K562 (cell line): ENCODE data around the gene FNBP1. TPM values are rescaled to one million over a fixed set of nuclear protein-coding genes. Genes with fewer than 3 reads are reported as not detected.

Experiments used
- PCBP1 ChIP-seq: fragments of 200-400 bp; formaldehyde crosslinking; IDR thresholded peaks from 2 replicates; pipeline ENCODE4 v1.6.1; 2018; ENCODE audit warnings: mild to moderate bottlenecking, low read depth, low read length; ENCODE audit not compliant: poor library complexity, severe bottlenecking
- PHB2 ChIP-seq: fragments of 450-650 bp; IDR thresholded peaks from 2 replicates; pipeline ENCODE4 v1.6.1; 2017; ENCODE audit warnings: low read depth
- PTBP1 ChIP-seq: fragments of 200-400 bp; formaldehyde crosslinking; IDR thresholded peaks from 2 replicates; pipeline ENCODE4 v1.6.1; 2017; ENCODE audit warnings: low read depth, low read length
- SAP30 ChIP-seq: fragments of 200-600 bp; sonication (generic); IDR thresholded peaks from 2 replicates; pipeline ENCODE4 v1.6.1; 2012; ENCODE audit warnings: borderline replicate concordance, low read depth, mild to moderate bottlenecking, moderate library complexity, low read length, control low read depth, inconsistent platforms; ENCODE audit not compliant: insufficient read depth, poor library complexity, severe bottlenecking
- SIN3B ChIP-seq: fragments of 450-650 bp; IDR thresholded peaks from 2 replicates; pipeline ENCODE4 v1.6.1; 2017; ENCODE audit warnings: low read depth, mild to moderate bottlenecking, moderate library complexity
- SIX5 ChIP-seq, 2 experiments: IDR thresholded peaks; 2 replicates each; pipeline ENCODE4 v1.6.1; 2011; ENCODE audit warnings: low read length in 2 of 2, borderline replicate concordance in 1 of 2, low read depth in 1 of 2, mild to moderate bottlenecking in 1 of 2, moderate library complexity in 1 of 2; ENCODE audit not compliant: insufficient read depth in 1 of 2
- SNRNP70 ChIP-seq: fragments of 200-400 bp; formaldehyde crosslinking; optimal IDR thresholded peaks from 2 replicates; pipeline ENCODE3; 2017; ENCODE audit warnings: low read depth, low read length
- ZFP30 ChIP-seq: fragments of 250-450 bp; sonication (Bioruptor Pico); IDR thresholded peaks from 2 replicates; pipeline ENCODE4 v1.8.0; 2022; ENCODE audit warnings: moderate library complexity, mild to moderate bottlenecking, inconsistent platforms, borderline replicate concordance
- ZNF384 ChIP-seq: IDR thresholded peaks from 2 replicates; pipeline ENCODE4 v1.6.1; 2012; ENCODE audit warnings: low read depth, low read length, improper control_type of control experiment
- ZNF707 ChIP-seq: fragments of 250-450 bp; sonication (Bioruptor Pico); conservative IDR thresholded peaks from 2 replicates; pipeline ENCODE4 v1.8.0; 2022; ENCODE audit warnings: inconsistent platforms, mild to moderate bottlenecking, moderate library complexity
- polyA plus RNA-seq, 8 experiments: library from polyadenylated mRNA; depleted of rRNA in 4 of 8; stranded (reverse) in 5 of 8; unstranded in 3 of 8; fragments of >200 nt; fragmentation: Nextera tagmentation in 2 of 8; fragmentation: Illumina TruSeq in 1 of 8; extraction: Ambion mirVana in 2 of 8; extraction: Trizol in 1 of 8; gene quantifications; 2 replicates each; pipeline versions ENCODE4 v1.2.1 to v1.2.3, GENCODE V29; 2011 to 2014; ENCODE audit warnings: inconsistent platforms in 1 of 8, missing spikeins in 1 of 8
- total RNA-seq, 7 experiments: library from RNA; depleted of rRNA in 6 of 7; stranded (reverse); fragments of >200 nt in 6 of 7; fragmentation: Illumina TruSeq in 2 of 7; extraction: Trizol in 2 of 7; gene quantifications; 2 replicates each; pipeline versions ENCODE4 v1.2.1 to v1.2.3, GENCODE V29; 2011 to 2021; ENCODE audit warnings: low replicate concordance in 1 of 7
- TF ChIP-seq, protein P1 (sequence below), 2 experiments: fragments of 450-650 bp; formaldehyde crosslinking in 1 of 2; IDR thresholded peaks; 2 replicates each; pipeline versions ENCODE4 v1.4.0 to v1.6.1; 2014 to 2020; ENCODE audit warnings: mild to moderate bottlenecking in 2 of 2, borderline replicate concordance in 1 of 2, low read depth in 1 of 2
- TF ChIP-seq, protein P2 (sequence below): sonication (generic); formaldehyde crosslinking; IDR thresholded peaks from 2 replicates; pipeline ENCODE4 v1.8.1; 2023; ENCODE audit warnings: mild to moderate bottlenecking, missing genetic modification reagents
- TF ChIP-seq, protein P3 (sequence below): fragments of 250-450 bp; sonication (Bioruptor Pico); IDR thresholded peaks from 2 replicates; pipeline ENCODE4 v1.8.0; 2021; ENCODE audit warnings: moderate library complexity, mild to moderate bottlenecking, inconsistent platforms

FNBP1 gene
- total and polyA plus RNA-seq, 9 of the 15 experiments (the other 6 are each of a cell fraction or from before 2014, with no cell fraction given): 1.8 to 14.9 (median 7.6) TPM

GRCh38 chr9:130043654-130044623, 950 bp upstream of the FNBP1 start (continued):
- TF ChIP-seq ZNF384: no peak
- TF ChIP-seq PHB2: no peak
- no peak for TF ChIP-seq SNRNP70
- no peak for TF ChIP-seq PTBP1
- TF ChIP-seq ZFP30: no peak
- TF ChIP-seq ZNF707 (CRISPR knock-in tag): no peak
- TF ChIP-seq PCBP1: no peak
- TF ChIP-seq SAP30: peak; percentile 24
- TF ChIP-seq, protein P1, sequence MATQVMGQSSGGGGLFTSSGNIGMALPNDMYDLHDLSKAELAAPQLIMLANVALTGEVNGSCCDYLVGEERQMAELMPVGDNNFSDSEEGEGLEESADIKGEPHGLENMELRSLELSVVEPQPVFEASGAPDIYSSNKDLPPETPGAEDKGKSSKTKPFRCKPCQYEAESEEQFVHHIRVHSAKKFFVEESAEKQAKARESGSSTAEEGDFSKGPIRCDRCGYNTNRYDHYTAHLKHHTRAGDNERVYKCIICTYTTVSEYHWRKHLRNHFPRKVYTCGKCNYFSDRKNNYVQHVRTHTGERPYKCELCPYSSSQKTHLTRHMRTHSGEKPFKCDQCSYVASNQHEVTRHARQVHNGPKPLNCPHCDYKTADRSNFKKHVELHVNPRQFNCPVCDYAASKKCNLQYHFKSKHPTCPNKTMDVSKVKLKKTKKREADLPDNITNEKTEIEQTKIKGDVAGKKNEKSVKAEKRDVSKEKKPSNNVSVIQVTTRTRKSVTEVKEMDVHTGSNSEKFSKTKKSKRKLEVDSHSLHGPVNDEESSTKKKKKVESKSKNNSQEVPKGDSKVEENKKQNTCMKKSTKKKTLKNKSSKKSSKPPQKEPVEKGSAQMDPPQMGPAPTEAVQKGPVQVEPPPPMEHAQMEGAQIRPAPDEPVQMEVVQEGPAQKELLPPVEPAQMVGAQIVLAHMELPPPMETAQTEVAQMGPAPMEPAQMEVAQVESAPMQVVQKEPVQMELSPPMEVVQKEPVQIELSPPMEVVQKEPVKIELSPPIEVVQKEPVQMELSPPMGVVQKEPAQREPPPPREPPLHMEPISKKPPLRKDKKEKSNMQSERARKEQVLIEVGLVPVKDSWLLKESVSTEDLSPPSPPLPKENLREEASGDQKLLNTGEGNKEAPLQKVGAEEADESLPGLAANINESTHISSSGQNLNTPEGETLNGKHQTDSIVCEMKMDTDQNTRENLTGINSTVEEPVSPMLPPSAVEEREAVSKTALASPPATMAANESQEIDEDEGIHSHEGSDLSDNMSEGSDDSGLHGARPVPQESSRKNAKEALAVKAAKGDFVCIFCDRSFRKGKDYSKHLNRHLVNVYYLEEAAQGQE (IDR thresholded peaks at IDR 0.05; ENCODE audit: borderline replicate concordance): no peak
- TF ChIP-seq, protein P1 (CRISPR knock-in tag; IDR thresholded peaks at IDR 0.05; ENCODE audit: low read depth): no peak
- TF ChIP-seq, protein P2, sequence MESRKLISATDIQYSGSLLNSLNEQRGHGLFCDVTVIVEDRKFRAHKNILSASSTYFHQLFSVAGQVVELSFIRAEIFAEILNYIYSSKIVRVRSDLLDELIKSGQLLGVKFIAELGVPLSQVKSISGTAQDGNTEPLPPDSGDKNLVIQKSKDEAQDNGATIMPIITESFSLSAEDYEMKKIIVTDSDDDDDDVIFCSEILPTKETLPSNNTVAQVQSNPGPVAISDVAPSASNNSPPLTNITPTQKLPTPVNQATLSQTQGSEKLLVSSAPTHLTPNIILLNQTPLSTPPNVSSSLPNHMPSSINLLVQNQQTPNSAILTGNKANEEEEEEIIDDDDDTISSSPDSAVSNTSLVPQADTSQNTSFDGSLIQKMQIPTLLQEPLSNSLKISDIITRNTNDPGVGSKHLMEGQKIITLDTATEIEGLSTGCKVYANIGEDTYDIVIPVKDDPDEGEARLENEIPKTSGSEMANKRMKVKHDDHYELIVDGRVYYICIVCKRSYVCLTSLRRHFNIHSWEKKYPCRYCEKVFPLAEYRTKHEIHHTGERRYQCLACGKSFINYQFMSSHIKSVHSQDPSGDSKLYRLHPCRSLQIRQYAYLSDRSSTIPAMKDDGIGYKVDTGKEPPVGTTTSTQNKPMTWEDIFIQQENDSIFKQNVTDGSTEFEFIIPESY (CRISPR knock-in tag): 0 out of 2 replicates have a peak, but pooled peaks have one; percentile 9
- TF ChIP-seq, protein P3, sequence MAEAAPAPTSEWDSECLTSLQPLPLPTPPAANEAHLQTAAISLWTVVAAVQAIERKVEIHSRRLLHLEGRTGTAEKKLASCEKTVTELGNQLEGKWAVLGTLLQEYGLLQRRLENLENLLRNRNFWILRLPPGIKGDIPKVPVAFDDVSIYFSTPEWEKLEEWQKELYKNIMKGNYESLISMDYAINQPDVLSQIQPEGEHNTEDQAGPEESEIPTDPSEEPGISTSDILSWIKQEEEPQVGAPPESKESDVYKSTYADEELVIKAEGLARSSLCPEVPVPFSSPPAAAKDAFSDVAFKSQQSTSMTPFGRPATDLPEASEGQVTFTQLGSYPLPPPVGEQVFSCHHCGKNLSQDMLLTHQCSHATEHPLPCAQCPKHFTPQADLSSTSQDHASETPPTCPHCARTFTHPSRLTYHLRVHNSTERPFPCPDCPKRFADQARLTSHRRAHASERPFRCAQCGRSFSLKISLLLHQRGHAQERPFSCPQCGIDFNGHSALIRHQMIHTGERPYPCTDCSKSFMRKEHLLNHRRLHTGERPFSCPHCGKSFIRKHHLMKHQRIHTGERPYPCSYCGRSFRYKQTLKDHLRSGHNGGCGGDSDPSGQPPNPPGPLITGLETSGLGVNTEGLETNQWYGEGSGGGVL (CRISPR knock-in tag): no peak
- TF ChIP-seq SIX5 (IDR thresholded peaks at IDR 0.05; ENCODE audit: borderline replicate concordance in 1 of 2, insufficient read depth in 1 of 2, low read depth in 1 of 2, low read length in 2 of 2): no peak
- TF ChIP-seq SIN3B: no peak
